ENCODE results near the gene ACOXL. TPM values are rescaled to one million over a fixed set of nuclear protein-coding genes. Genes with fewer than 3 reads are reported as not detected.

ACOXL gene
- total and polyA plus RNA-seq, 2 donors (not counting 3 experiments of a cell fraction or from before 2014, with no cell fraction given) = not detected

- dilution Hi-C loops (cut with MboI; ENCODE audit: extremely low pct_ligation_motif_present, low sequenced_read_pairs) (no loop called here), intact Hi-C loops (cut with micrococcal nuclease) (no loop called here)
- H3K9me1 ChIP-seq (replicated peaks; ENCODE audit: control insufficient read depth, extremely low read depth, insufficient read depth, low read length) = no peaks in the 10 kb centered on the region
- POLR2A ChIA-PET = interaction anchor here (0.8 kb wide), 1 partner anchor 85 kb away, joined by 3 read pairs; no protein-coding TSS in a partner anchor
- H3K4me1 ChIP-seq (ENCODE audit: control insufficient read depth, extremely low read depth, insufficient read depth, low read length) = no peaks in the 10 kb centered on the region
- H3K4me2 ChIP-seq (ENCODE audit: insufficient read depth, low read length) = no peak overlapping the region
- H2AFZ ChIP-seq (ENCODE audit: low read depth, low read length) = no peak overlapping the region
- no peak for DNase-seq (ENCODE audit: low read depth, low spot score)
- TF ChIP-seq FOS (IDR thresholded peaks at IDR 0.05; ENCODE audit: borderline replicate concordance, insufficient read depth, low read length) = no peak
- H3K4me3 ChIP-seq (replicated peaks in 1 of 3; ENCODE audit: insufficient read depth in 1 of 3, low read depth in 1 of 3, low read length in 3 of 3) = no peak overlapping the region
- H3K27ac ChIP-seq (ENCODE audit: insufficient read depth, low read depth, low read length) = no peak overlapping the region
- no peak overlapping the region for H3K9ac ChIP-seq (replicated peaks; ENCODE audit: extremely low read depth, insufficient read depth, low read length)
- H3K36me3 ChIP-seq (ENCODE audit: control insufficient read depth in 2 of 2, extremely low read depth in 1 of 2, insufficient read depth in 2 of 2, low read length in 2 of 2) = no peaks in the 10 kb centered on the region
- no peak for FAIRE-seq
- CTCF ChIA-PET = no interaction called here
- H3K9me3 ChIP-seq (replicated peaks; ENCODE audit: control insufficient read depth, insufficient read depth, low read length) = no peaks in the 10 kb centered on the region
- BruUV-seq (replicated peaks) = no TSS peak
- no peaks in the 10 kb centered on the region for H3K79me2 ChIP-seq (ENCODE audit: control insufficient read depth, insufficient read depth, low read length)
- peaks cover 8 to 22% of the 10 kb centered on the region in 2 experiments for H3K27me3 ChIP-seq (ENCODE audit: control insufficient read depth in 2 of 2, insufficient read depth in 2 of 2, low read length in 2 of 2)
- no peaks in the 10 kb centered on the region for H4K20me1 ChIP-seq (replicated peaks; ENCODE audit: control insufficient read depth, extremely low read depth, insufficient read depth, low read length)
Measured at GRCh38 chr2:110946902-110947301, 214.5 kb downstream of the ACOXL start.

GRCh38 chr2:110948027-110948674, 215.8 kb downstream of the ACOXL start:
- FAIRE-seq (no peak), DNase-seq (ENCODE audit: low read depth, low spot score) (no peak)
- Histone ChIP-seq H3K36me3 (ENCODE audit: control insufficient read depth in 2 of 2, extremely low read depth in 1 of 2, insufficient read depth in 2 of 2, low read length in 2 of 2) (no peaks in the 10 kb centered on the region), H3K4me3 (replicated peaks in 1 of 3; ENCODE audit: insufficient read depth in 1 of 3, low read depth in 1 of 3, low read length in 3 of 3) (no peak overlapping the region), H3K9me1 (replicated peaks; ENCODE audit: control insufficient read depth, extremely low read depth, insufficient read depth, low read length) (no peaks in the 10 kb centered on the region), H3K79me2 (ENCODE audit: control insufficient read depth, insufficient read depth, low read length) (no peaks in the 10 kb centered on the region), H3K4me2 (ENCODE audit: insufficient read depth, low read length) (no peak overlapping the region), H3K27me3 (ENCODE audit: control insufficient read depth in 2 of 2, insufficient read depth in 2 of 2, low read length in 2 of 2) (peaks cover 8 to 22% of the 10 kb centered on the region in 2 experiments), H3K9me3 (replicated peaks; ENCODE audit: control insufficient read depth, insufficient read depth, low read length) (no peaks in the 10 kb centered on the region), H3K4me1 (ENCODE audit: control insufficient read depth, extremely low read depth, insufficient read depth, low read length) (no peaks in the 10 kb centered on the region), H3K27ac (ENCODE audit: insufficient read depth, low read depth, low read length) (no peak overlapping the region), H2AFZ (ENCODE audit: low read depth, low read length) (no peak overlapping the region), H4K20me1 (replicated peaks; ENCODE audit: control insufficient read depth, extremely low read depth, insufficient read depth, low read length) (no peaks in the 10 kb centered on the region), H3K9ac (replicated peaks; ENCODE audit: extremely low read depth, insufficient read depth, low read length) (no peak overlapping the region)
- TF ChIP-seq MAX (IDR thresholded peaks at IDR 0.05; ENCODE audit: insufficient read depth, insufficient read length) = no peak
- TF ChIP-seq CTCF (IDR thresholded peaks at IDR 0.05; ENCODE audit: extremely low read depth in 1 of 2, insufficient read depth in 1 of 2, low read depth in 1 of 2, low read length in 2 of 2) = no peak
- TF ChIP-seq EZH2 (IDR thresholded peaks at IDR 0.05; ENCODE audit: borderline replicate concordance, low read depth, low read length, severe bottlenecking) = no peak
- TF ChIP-seq GATA2 (IDR thresholded peaks at IDR 0.05; ENCODE audit: insufficient read depth, insufficient read length, low read depth, low read length) = no peak
- TF ChIP-seq MYC (IDR thresholded peaks at IDR 0.05; ENCODE audit: low read depth, low read length) = no peak
- TF ChIP-seq JUN (IDR thresholded peaks at IDR 0.05; ENCODE audit: borderline replicate concordance, insufficient read depth, insufficient read length, low read depth) = no peak
- no peak for TF ChIP-seq POLR2A (IDR thresholded peaks at IDR 0.05; ENCODE audit: low read depth, low read length)
- TF ChIP-seq FOS (IDR thresholded peaks at IDR 0.05; ENCODE audit: borderline replicate concordance, insufficient read depth, low read length) = no peak
- BruUV-seq (replicated peaks) = no TSS peak
- dilution Hi-C loops (cut with MboI; ENCODE audit: extremely low pct_ligation_motif_present, low sequenced_read_pairs) = no loop called here
- POLR2A ChIA-PET = no interaction called here
- intact Hi-C loops (cut with micrococcal nuclease) = no loop called here
- CTCF ChIA-PET = interaction anchor here (1.0 kb wide), 1 partner anchor 38 kb away, joined by 4 read pairs; no protein-coding TSS in a partner anchor
